Fibroblast of skin of left quadriceps (primary cell): ENCODE measurements around the gene RASA3.
"Not testable (repeated sequence)": the region's sequence is repeated elsewhere in the genome, so short reads cannot be mapped to it uniquely, and the experiment has no call there.

ENCODE experiments used
- DNase-seq, 2 experiments: peaks; one replicate each; pipeline ENCODE4 v3.0.0-alpha.2; 2013; ENCODE audit warnings: low read depth in 2 of 2

The RASA3 gene

DNA sequence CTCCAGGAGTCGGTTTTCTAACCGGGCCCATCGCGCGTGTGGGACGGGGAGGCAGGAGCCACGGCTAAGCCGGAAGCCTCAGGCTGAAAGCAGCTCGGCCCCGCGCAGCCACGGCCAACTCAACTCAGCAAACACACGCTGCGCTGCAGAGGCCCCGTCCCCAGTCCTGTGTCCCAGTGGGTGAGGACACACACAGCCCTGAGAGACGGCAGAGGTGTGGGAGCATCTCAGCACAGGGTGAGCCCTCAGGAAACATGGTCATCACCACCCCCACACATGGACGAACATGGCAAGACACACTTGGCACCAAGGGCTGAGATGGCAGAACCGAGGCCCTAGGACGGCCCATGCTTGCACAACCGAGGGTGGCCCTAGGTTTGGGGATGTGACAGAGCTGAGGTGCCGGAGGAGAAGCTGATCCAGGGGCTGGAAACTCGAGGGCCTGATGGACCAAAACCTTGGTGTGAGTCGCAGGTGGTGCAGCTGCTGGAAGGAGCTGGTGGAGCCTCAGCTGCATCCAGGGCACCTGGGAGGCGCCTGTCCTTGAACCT, 129.6 kb downstream of the RASA3 start:
- DNase-seq = no peak

DNA sequence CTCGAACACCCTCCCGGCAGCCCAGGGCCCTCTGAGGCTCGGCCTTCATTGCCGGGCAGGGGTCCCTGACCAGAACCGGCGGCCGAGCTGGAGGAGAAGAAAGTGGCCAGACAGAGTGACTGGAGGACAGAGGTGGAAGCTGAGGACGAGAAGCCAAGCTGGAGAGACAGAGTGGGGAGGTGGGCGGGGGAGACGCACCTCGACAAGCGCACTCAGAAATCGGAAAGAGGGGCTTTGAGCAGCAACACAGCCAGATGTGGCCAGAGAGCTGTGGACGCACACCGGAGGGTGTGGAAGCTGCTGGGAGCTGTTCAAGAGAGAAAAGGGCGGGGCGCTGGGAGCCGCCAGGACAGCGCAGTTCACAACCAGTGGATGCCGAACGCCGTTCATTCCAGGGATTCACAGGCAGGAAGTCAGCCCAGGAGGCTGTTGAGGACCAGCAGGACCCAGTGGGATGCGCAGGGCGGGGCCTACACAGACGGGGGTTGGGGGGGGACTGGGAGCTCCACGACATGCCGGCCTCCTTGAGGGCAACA, 130.3 kb downstream of the RASA3 start:
- no peak for DNase-seq

GRCh38 chr13:114001331-114002008, 131.0 kb downstream of the RASA3 start:
- DNase-seq = no peak

GRCh38 chr13:114000151-114001040, 132.0 kb downstream of the RASA3 start:
- no peak for DNase-seq

GRCh38 chr13:113999618-113999910, 132.9 kb downstream of the RASA3 start:
- no peak for DNase-seq

GRCh38 chr13:113998781-113999617, 133.4 kb downstream of the RASA3 start:
- DNase-seq = no peak

GRCh38 chr13:113997845-113998751, 134.3 kb downstream of the RASA3 start:
- DNase-seq = no peak

DNA sequence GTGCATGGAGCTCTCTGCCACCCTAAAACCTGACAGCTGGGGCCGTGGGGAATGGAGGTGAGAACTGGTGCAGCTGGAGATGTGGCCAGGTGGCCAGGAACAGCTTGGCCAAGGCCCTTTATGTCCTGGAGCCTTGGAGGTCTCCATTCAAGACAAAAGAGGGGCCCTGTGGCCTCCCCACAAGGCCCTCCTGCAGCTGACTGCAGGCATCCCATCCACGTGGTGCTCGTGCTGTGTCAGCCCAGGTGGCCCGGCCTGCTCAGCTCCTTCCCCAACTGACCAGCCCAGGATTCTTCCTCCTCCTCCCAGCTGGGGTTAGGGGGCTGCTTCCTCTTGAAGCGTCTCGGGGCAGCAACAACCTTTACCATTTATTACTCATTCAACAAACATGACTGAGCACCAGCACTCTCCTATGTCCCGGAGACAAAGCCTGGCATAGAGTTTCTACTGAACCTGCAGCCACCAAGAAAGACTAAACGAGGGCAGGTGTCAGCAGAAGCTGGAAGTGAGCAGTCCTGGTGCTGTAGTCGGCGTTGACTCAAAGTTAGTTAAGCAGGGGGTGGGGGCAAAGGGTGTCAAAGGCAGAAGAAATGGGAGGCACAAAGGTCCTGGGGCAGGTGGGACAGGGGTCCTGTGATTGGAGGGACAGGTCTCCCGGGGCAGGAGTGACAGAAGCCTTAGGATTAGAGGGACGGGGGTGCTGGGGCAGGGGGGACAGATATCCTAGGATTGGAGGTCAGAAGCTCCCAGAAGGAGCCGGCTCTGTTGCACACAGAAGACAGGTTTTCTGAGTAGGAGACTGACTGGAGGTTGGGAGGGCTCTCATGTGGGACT, 135.3 kb downstream of the RASA3 start:
- no peak for DNase-seq

GRCh38 chr13:113996081-113996911, 136.1 kb downstream of the RASA3 start:
- no peak for DNase-seq

- DNase-seq = no peak
Observed at GRCh38 chr13:113995051-113995601, 137.3 kb downstream of the RASA3 start.

- no peak for DNase-seq
Observed at GRCh38 chr13:113992276-113993005, 140.0 kb downstream of the RASA3 start.

DNA sequence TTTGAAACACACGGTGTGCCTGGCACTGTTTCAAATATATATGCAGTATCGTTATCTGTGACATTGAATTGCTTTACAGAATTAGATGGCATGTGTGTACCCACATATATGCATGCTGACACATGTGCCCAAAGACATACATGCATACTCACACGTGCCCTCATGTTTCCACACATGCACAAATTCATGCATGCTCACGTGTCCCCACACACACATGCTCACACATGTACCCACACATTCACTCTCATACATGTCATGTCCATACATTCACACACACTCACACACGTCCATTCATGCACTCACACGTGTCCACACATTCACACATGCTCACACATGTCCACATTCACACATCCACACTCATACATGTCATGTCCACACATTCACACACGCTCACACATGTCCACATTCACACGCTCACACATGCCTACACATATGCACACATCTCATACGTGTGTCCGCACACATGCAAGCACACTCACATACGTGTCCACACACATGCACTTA, 140.7 kb downstream of the RASA3 start:
- DNase-seq = no peak

DNA sequence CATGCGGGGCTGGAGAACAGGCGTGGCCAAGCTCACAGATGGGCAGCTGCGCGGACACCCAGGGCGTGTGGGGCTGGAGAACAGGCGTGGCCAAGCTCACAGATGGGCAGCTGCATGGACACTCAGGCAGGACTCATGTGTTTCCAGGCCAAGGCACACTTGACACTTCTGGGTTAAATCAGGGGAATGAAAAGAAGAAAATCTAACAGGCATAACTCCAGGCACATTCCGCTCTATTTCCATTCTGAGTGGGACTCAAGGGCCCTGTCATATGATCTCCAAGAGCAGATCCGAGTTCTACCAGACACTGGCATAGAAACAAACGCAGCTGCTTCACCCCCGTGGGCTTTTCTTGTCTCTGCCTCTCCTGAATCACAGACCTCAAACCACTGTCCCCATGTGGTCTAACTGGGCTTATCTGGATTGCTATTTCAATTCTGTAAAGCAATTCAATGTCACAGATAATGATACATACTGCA, 141.2 kb downstream of the RASA3 start:
- no peak for DNase-seq

GRCh38 chr13:113990321-113990837, 142.0 kb downstream of the RASA3 start:
- no peak for DNase-seq

DNA sequence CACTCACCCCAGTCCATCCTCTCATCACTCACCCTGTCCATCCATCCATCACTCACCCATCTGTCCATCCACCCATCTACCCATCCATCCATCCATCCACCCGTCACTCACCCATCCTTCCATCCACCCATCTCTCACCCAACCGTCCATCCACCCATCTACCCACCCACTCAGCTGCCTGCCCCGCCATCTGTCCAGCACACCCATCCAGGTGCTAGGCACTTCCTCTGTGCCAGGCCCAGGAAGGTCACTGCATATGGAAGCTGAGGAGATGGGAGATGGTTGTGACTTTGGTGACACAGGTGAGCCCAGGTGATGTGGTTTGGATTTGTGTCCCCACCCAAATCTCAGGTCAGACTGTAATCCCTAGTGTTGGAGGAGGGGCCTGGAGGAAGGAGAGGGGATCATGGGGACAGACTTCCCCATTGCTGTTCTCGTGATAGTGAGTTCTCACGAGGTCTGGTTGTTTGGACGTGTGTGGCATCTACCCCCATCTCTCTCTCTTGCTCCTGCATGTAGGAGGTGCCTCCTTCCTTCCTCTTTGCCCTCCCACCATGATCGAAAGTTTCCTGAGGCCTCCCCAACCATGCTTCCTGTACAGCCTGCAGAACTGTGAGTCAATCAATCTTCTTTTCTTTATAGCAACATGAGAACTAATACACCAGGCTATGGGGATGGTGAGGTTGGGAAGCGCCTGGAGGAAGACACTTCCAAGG, 142.7 kb downstream of the RASA3 start:
- DNase-seq = no peak

- DNase-seq = not testable (repeated sequence)
Observed at GRCh38 chr13:113988859-113989258, 143.6 kb downstream of the RASA3 start.

- DNase-seq = no peak
Observed at GRCh38 chr13:113982296-113982661, 150.1 kb downstream of the RASA3 start.
